NCI-H82 treated with DMSO at 0.1 percent for 48 hours (cell line): ENCODE data around the gene ELAVL1.

Experiments used
- DNase-seq: peaks from one replicate; lab custom pipeline; 2025; ENCODE audit not compliant: unreplicated experiment; lab: John Stamatoyannopoulos, UW

The ELAVL1 gene

DNA sequence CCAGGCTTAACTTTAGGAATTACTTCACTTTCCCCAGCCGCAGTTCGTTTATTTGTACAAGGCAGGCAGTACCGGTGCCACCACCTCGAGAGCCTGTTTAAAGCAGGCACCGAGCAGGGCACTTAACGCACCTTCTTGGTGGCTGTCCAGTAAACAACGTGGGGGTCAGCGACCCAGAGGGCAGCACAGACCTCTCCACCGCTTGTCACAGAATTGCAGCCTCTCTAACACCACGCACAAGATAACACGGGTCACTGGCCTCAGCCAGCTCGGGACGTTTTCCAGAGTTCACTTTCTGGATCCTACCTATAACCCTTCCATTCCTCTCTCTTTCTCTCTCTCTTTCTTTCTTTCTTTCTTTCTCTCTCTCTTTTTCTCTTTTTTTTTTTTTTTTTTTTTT, 16.8 kb upstream of the ELAVL1 start:
- no peak for DNase-seq

DNA sequence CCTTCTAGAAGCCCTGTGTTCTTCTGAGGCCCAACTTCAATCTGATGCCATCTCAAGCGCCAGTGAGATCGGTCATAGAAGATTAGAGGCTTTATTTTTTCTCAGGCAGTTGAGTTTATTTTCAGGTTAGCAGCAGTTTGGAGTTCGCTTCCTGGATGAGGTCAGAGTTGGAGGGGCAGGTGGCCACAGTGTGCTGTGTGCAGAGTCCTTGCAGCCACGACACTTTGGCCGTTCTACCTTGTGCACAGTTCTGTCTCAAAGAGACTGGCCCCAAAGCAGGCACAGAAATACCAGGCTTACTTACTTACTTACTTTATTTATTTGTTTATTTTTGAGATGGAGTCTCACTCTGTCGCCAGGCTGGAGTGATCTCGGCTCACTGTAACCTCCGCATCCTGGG, 15.9 kb upstream of the ELAVL1 start:
- DNase-seq, result no peak

DNA sequence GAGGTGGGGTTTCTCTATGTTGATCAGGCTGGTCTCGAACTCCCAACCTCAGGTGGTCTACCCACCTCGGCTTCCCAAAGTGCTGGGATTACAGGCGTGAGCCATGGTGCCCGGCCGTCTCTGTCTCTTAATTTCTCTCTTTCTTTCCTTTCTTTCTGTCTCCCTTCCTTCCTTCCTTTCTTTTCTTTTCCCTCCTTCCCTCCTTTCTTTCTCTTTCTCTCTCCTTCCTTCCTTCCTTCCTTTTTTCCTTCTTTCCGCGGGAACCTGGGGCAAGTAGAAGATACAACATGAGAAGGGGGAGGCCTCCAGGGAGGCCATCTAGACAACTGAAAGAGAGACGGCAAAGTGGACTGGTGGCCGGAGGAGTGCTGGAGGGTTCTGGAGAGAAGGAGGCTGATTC, 15.2 kb upstream of the ELAVL1 start:
- DNase-seq, result no peak

DNA sequence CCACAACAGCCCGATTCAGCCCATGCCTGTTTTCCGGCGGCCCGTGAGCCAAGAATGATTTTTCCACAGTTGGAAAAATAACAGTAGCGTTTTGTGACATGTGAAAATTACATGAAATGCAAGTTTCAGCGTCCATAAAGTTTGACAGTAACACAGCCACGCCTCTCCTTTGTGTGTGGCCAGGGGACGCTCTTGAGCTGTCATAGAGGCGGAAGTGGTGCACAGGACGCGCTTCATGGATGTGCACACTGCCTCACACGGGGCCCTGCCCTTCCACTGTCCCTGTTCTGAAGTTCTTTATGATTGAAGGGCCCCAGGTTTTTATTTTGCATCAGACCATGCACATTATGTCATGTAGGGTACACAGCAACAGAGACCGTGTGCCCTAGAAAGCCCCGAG, 12.4 kb upstream of the ELAVL1 start:
- peak; percentile 20 for DNase-seq

DNA sequence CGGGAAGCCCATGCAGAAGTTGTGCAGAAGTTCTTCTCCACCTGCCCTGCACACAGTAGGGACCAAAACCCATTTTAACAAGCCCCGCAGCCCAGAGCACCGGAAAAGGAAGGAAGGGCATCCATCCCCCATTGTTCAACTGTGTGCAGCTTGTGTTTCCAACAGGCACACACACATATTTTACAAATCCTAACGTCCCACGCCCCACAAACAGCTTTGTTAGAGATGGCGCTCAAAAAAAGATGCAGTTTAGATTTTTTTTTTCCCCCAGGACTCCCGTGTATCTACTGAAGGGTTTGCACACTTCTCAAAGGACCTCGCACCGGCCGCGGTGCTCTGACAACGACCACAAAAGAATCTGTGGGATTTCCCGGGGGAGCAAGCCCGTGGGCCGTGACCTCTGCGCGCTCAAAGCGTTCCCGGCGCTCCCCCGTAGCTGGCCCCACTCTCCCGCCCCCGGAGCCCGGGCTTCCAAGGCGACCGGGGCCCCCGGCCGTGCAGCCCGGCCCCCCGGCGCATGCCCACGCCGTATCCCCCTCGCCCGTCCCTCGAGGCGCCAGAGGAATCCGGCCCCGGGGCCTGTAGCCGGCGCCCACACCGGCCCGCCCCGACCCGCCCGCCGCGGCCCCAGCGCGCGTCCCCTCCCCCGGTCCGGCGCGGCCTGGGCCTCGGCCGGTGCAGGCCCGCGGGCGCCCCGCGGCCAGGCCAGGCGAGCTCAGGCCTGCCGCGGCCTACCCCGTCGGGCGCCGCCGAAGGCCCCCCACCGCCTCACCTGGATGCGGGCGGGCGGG, 523 bp downstream of the ELAVL1 start:
- DNase-seq, result no peak

DNA sequence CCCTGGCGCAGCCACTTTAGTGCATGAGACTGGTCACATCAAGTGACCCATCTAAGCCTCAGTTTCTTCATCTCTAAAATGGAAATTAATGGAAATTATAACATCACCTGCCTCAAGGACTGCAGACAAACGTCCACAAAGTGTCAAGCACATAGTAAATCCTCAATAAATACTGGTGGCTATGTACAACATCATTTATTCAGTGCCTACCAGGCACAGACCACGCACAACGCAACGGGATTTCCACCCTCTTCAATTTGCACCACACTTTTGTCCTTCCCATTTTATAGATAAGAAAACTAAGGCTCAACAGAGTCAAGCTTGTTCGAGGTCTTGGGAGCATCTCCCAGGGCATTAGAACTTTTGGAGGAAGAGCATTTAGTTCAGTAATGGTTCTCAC, 1.4 kb downstream of the ELAVL1 start:
- no peak for DNase-seq

DNA sequence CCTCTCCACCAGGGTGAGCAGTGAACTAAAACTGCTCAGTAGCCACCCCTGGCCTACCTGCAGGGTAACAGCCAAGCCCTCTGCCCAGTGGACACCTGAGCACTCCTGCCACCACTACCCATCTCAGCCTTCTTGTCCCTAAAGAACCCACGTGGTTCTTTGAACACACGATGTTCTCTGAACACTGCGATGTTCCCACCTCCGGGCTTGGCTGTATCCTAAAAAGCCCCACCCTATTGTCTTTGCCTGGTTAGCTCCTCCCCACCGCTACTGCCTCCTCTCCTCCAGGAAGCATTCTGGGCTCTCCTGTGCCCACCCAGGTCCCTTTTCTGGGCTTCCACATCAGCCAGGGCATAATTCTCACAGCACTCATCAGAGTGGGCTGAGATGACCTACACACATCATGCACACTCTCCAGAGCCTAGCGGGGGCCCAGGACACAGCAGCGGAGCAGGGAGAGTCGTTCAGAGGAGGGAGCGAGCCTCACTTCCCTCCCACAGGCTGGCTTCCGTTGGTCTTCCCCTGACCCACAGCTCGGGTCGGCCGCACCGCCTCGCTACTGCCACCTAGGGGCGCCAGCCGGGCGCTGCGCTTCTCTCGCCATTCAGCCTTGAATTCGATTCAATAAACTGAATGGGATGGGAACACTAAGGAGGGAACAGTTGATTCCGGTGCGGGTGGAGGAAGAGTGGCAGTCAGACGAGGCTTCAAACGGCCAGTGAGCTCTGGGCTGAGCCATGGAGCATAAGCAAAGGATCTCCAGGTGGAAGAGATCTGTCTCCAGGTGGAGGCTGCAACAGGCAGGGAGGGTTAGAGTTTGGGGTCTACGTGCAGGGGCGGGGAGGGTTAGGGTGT, 3.2 kb downstream of the ELAVL1 start:
- DNase-seq, result peak; percentile 24

DNA sequence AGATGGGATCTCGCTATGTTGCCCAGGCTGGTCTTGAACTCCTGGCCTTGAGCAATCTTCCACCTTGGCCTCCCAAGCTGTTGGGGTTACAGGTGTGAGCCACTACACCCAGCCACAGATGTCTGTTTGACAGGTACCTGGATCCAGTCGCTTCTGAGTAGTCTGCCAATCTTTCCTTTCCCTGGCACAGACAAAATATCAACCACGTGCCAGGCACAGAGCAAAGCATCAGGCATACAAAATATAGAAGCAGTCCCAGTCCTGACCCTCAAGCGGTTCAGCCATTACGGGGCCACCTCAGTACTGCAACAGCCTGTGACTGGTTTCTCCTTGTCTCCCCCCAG, 3.8 kb downstream of the ELAVL1 start:
- DNase-seq, result no peak

DNA sequence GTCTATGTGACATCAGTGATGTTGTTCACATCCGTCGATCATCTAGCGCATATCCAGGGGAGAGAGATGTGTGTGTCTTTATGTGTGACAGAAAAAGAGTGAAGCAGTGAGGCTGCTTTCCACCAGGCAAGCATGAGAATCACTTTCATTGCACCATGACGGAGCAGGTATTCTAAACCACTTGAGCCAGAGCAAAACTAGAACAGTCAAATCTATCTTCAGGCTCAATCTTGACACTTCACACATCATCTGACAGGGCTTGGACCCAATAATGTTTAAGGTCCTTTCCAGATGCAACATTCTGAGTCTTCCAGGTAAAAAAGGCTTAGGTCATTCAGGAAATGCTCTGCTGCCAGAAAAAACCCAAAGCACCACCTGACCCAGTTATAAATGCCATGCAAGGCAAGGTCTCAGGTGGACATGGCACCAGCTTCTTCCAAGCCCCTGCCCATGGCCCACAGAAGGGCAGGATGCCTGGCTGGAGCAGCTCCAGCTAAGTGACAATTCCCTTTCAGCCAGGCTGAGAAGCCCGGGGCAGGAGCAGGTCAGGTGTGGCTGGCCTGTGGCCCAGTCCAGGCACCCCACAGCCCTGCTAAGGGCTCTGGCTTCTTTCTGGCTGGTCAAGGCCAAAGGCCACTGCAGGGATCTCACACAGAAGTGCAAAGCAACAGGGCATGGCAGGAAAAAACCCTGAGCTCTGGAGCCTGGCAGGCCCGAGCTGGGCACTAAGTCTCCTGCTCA, 5.0 kb downstream of the ELAVL1 start:
- DNase-seq, result no peak

DNA sequence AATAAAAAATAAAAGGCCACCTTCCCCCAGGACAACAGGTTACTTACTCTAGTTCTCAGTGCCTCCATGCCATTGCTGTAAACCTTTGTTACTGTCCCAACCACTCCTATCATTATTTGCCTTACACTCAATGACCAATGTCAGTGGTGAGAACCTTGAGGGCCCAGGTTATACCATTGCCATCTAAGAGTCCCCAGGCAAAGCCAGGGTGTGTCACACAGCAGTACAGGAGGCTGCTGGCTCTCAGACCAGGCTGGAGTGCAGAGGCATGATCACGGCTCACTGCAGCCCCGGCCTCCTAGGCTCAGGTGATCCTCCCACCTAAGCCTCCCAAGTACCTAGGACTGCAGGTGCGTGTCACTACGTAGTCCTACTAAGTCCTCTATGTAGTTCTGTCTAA, 6.1 kb downstream of the ELAVL1 start:
- DNase-seq, result no peak

DNA sequence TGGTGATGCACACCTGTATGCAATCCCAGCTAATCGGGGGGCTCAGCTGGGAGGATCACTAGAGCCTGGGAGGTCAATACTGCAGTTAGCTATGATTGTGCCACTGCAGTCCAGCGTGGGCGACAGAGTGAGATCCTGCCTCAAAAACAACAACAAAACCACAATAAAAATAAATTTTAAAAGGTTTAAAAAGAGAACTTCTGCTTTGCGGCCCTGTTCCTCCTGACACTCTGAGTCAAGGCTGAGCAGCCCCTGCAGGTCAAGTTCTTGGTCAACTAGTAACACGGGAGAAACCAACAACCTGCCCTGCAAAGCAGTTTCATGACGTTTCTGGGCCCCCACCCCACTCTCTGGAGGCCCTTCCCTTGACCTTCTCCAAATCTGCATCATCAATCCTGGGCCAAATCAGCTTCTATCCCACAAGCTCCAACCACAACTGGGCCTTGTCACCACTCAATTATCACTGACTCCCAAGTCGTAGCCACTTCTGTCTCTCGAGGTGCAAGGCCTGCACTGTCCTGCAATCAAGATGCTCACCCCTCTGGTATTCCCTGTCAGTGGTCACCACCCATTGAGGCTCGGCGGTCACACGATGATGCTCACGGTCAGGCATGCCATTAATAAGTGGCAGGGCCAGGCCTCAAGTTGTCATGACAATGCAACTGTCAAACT, 7.5 kb downstream of the ELAVL1 start:
- DNase-seq, result no peak

DNA sequence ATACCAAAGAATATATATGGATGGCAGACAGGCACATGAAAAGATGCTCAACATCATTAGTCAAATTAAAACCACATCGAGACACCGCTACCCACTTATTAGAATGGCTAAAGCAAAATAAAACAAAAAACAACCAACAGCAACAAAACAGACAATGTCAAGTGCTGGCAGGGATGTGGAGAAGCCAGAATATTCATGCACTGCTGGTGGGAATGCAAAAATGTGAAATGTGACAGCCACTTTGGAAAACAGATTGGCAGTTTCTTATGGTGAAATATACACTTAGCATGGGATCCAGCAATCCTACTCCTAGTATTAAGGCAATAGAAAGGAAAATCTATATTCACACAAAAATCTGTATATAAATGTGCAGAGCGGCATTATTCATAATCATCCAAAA, 8.6 kb downstream of the ELAVL1 start:
- no peak for DNase-seq

DNA sequence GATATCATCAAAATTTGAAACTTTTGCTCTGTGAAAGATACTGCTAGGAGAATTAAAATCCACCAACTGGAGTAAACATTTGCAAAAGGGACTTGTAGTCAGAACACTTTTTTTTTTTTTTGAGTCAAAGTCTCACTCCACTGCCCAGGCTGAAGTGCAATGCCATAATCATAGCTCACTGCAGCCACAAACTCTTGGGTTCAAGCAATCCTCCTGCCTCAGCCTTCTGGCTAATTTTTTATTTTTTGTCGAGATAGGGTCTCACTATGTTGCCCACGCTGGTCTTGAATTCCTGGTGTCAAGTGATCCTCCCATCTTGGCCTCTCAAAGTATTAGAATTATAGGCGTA, 9.7 kb downstream of the ELAVL1 start:
- no peak for DNase-seq

DNA sequence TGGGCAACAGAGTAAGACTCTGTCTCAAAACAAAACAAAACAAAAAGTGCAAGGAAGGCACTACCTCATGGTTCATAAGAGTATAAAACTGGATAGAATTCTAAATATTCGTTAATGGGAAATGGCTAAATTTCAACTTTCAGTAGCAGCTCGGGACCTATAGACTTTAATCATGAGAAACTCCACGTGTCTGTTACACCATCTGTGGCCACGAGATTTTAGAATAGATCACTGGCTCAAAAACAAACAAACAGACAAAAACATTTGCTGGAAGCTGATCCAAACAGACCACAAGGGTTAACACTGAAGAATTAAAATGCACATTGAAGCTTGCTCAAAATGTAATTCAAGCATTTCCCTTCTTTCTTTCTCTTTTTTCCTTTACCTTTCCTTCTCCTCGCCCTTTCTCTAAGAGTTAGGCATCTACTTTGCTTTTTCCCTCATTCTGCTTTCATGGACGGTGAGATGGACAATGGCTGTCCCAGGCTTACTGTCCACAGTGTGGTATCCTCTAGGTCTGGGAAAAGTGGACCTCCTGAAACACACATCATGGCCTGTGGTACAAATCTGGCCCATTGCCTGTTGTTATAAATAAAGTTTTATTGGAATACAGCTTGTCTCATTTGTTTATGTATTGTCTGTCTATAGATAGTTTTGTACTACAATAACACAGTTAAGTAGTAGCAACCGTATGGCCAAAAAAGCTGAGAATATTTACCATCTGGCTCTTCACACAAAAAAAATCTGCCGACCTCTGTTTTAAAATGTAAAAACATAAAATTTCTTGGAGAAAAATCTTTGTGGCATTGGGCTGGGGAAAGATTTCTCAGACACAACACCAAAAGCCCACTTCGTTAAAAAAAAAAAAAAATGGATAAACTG, 10.3 kb downstream of the ELAVL1 start:
- no peak for DNase-seq

DNA sequence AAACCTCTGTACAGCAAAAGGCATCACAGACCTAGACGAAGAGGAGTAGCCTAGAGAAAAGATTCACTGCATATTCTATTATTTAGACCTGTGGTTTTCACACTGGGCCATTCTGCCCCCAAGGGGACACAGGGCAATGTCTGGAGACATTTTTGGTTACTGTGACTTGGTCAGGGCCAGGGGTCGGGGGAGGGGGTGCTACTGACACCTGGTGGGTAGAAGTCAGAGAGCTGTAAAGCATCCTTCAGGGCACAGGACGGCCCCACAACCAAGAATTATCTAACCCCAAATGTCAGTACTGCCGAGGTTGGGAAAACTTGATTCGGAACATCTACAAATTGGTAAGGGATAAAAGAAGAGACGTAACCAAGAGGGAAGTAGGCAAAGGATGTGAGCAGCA, 11.3 kb downstream of the ELAVL1 start:
- no peak for DNase-seq

DNA sequence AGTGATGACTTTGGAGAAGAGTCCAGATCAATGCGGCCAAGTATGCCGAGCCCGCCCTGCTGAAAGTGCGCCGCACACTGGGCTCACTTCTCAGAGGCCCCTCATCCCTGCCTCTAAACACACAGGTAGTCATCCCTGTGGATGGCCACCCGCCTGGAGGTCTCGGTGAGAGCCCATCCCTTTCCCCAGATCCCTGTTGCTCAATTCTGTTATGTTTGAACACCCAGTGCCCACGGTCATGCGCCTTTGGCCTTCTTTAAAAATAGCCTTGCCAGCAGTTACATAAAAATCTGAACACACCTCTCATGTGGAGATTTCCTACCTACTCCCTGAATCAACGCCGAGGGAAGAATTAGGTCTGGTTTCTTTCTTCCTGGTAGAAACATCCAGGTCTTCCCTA, 11.9 kb downstream of the ELAVL1 start:
- no peak for DNase-seq

DNA sequence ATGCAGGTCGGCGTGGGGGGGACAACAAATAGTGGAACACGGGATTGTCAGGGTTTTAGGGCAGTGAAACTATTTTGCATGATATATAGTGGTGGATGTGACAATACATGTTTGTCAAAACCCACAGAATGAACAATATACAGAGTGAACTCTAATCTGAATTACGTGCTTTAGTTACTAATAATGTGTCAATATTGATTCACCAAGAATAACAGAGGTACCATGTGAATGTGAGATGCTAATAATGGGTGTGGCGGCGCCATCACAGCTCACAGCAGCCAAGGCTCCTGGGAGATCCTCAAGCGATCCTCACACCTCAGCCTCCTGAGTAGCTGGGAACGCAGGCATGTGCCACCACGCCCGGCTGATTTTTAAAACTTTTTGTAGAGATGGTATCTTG, 12.9 kb downstream of the ELAVL1 start:
- DNase-seq, result no peak

DNA sequence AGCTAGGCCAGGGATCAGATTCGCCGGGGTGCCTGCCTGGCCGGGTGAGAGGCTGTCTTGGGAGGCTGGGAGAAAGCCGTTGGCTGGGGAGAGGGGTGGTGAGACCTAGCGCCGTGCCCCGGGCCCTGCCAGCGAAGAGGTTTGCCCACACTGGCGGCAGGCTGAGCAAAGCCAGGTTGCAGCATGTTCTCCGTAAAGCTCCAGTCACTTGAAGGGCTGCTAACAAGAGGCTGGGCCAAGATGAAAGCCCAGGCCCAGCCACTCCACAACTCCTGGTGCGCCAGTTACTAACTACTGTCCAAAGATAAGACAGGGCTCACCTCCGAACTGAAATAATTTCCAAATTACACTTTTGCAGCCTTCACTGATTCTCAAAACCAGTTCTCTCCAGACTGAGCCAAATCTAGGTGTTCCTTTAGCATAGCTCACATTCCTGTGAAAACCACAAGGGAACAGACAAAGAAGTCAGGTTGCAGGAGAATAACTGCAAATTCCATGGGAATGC, 16.3 kb downstream of the ELAVL1 start:
- no peak for DNase-seq

DNA sequence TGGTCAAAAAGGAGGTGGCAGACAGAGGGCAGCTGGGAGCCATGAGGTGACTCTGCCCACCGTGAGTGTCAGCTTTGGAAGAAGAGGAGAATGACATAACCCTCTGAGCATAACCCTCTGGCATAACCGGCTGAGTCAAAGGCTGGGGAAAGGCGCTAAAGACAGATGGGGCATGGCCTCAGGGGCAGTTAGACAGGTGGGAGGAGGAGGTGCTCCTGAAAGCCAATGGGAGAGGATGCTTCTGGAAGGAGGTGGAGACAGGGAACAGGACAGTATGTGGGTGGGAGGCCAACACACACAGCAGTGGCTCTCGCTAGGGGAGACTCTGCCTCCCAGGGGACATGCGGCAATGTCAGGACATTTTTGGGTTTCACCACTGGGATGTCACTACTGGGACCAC, 17.1 kb downstream of the ELAVL1 start:
- DNase-seq, result no peak

DNA sequence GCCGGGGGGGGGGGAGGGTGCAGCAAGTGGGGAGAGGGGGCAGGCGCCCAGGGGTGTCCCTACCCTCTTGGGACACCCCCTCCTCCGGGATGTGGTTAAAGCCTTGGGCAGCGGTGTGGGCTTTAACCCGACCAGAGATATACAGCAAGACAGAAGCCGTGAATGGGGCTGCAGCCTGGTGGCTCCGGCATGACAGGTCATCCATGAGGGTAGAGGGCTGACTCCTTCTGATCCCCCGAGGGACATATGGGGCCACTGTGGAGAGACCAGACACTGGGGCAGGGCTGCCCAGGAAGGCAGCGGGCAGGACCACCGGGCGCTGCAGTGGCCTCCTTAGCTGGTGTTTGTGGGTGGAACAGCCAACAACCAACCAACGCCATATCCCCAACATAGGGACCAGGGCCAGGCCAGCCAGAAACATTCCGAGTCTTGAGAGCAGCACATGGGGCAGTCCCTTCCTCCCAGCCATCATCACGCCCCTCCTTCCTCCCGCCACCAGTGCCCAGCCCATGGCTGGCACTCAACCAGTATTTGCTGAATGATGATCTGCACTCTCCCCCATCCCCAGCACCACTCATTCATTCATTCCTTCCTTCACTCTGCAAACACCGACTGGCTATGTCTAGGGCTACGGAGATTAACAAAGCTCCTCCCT, 18.2 kb downstream of the ELAVL1 start:
- DNase-seq, result no peak
